ENCODE data around the gene OBSCN.

The OBSCN gene

DNA sequence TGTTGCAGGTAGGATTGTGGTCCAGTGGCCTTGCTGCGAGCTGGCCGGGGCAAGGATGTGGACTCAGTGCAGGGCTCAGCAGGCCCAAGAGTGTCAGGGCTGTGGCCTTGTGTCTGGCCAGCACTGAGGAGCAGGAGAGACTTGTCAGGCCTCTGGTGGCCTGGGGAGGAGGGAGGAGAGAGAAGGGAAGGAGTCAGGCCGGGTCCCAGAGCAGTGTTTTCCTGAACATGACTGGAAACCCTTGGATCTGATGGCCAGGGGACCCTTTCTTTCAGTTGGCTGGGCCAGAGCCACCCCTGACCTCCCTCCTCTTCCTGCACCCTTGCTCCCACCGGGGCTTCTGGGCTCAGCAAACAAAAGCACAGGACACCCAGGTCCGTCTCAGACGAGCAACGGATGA is 37.2 kb upstream of the OBSCN start:
- no peak for DNase-seq

DNA sequence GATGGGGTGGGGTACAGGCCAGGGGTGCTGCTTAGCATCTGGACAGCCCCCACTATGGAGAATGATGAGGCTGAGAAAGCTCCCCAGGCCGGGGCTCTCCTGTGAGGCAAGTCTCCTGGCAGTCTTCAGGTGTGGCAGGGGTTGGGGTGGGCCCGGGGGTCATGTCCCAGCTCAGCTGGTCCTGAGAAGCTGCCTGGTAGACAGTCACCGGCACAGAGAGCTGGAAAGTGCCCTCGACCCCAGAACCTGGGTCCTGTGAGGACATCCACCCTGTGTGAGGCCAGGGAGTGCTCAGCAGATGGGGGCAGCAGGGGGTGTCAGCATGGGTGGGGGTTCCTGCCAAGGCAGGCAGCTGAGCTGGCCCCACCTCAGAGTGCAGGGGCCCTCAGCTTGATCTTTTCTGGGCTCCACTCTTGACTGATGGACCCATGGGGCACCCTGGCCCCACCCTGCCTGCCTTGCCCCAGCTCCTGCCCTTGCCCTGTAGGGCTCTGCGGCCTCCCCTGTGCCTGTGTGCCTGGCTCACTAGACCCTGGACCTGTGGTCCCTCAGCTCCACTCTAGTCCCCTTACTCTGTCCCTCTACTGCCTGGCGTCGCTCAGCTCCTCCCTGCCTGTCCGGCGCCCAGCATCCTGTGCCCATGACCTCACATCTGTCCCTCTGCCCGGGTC is 36.5 kb upstream of the OBSCN start:
- no peak for DNase-seq

DNA sequence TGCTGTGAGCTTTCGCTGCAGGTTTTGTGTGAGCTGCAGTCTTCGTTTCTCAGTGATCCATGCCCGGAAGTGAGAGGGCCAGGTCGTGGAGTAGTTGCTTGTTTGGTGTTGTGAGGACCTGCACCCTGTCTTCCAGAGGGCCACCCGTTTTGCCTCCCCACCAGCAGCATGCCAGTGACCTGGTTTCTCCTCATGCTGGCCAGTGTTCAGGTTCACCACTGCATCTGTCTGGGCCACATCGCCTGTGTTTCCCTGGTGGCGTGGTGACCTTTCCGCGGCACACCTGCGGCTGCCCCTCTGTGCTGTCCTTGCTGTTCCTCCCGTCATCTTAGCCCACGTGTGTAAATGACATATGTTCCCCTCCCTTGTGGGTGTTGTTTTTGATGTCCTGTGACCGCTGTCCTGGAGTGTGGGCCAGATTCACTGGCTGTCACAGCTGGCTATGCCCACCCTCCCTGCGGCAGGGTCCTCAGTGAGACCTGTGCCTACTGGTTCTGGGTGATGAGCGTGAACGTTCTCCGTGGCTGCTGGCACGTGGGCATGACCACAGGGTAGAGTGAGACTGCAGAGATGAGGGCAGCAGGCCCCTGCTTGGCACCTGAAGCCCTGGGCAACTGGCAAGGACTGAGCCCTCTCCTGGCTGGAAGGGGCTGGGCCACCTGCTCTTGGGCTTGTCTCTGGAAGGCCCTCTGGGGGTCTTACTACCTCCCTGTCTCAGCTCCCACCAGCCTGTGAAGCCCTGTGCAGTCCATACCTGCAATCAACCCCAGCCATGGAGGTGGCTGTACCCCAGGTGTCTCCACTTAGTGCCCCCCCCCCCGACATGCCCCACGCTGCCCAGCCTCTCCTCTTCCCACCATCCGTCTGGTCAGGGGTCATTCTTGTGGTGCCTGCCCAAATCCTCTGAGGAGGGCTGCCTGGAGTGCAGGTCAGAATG is 35.0 kb upstream of the OBSCN start:
- no peak for DNase-seq

DNA sequence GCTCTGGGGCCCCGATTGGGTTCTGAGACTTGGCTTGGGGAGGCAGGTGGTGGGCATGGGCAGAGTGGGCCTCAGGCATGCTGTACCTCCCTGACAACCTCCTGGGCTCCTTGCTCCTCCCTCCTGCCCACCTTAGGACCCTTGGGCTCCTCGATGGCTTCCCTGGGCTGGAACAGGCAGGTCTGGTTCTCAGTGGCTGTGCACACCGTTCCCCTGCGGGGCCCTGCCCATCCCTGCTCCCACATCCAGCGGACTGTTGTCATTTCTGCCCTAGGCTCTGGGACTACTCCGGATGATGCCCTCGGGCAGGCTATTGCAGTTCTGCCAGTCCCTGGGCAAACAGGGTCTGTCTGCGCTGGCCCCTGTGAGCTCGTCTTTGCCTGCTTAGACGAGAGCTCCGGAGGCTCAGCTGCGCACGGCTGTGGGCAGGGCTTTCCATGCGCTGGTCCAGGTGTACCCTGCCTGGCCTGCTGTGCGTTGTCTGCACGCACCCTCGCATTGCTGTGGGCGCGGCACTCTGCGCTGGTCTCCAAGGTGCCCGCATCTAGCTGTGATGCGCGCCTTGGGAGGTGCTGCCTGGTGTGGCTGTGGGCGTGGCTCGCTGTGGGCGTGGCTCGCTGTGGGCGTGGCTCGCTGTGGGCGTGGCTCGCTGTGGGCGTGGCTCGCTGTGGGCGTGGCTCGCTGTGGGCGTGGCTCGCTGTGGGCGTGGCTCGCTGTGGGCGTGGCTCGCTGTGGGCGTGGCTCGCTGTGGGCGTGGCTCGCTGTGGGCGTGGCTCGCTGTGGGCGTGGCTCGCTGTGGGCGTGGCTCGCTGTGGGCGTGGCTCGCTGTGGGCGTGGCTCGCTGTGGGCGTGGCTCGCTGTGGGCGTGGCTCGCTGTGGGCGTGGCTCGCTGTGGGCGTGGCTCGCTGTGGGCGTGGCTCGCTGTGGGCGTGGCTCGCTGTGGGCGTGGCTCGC is 34.0 kb upstream of the OBSCN start:
- DNase-seq: peak; percentile 30

DNA sequence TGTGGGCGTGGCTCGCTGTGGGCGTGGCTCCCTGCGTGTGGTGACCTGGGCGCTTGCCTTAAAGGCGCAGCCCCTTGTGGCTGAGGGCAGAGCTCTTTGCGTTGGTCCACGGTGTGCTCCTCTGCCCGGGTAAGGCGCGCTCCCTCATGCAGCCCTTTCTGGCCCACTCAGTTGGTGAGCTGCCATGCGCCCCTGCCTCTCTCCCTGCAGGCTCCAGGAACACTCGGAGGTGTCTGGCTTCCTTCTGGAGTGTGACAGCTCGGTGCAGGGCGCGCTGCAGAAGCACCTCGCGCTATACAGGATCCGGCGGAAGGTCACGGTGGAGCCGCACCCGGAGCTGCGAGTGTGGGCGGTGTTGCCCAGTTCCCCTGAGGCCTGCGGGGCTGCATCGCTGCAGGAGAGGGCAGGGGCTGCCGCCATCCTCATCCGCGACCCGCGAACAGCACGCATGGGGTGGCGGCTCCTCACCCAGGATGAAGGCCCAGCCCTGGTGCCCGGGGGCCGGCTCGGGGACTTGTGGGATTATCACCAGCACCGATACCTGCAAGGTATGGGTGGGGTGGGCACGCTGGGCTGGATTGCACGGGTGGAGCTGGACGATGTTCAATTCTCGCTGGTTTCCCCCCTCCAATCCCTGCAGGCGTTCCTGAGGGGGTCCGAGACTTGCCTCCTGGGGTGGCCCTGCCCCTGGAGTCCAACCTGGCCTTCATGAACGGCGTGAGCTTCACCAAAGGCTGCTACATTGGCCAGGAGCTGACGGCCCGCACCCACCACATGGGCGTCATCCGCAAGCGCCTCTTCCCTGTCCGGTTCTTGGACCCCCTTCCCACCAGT is 33.1 kb upstream of the OBSCN start:
- peak; percentile 35 for DNase-seq

DNA sequence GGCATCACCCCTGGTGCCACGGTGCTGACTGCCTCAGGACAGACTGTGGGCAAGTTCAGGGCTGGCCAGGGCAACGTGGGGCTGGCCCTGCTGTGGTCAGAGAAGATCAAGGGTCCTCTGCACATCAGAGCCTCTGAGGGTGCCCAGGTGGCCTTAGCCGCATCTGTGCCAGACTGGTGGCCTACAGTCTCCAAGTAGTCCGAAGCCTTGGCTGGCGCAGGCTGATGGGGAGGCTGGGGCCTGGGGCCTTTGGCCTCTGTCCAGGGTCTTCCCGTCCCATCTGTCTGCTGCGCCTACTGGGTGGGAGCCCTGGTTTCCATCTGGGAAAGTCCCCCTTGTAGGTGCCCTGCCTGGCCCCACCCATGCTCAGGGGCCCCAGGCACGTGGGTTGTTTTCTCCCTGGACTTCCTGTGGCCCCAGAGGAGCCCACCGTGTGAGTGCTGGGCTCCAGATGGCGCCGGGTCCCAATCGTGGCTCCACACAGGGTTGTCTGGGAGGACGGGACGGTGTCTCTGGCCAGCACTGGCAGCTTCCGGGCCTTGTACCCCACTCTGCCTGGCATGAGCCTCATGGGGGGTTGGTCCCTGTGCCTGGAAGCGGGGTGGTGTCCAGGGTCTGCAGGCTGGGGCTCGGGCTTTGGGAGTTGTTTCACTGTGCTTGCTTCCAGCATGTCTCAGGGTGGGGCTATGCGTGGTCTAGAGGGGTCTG is 32.4 kb upstream of the OBSCN start:
- DNase-seq: no peak

DNA sequence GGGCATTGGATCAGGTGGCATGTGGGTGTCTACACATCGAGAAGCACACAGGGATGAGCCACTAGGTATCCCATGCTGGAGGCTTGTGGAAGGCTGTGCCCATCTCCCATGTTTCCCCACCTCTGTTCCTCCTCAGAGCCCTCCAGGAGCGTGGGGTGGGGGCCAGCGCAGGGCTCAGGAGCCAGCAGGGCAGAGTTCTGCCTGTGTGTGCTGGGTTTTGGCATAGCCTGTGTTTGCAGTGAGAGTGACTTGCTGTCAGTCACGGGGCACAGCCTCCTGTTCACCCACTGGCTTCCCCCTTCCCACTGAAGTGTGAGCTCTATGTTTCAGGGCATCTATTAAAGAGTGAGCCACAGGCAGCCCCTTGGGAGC is 31.8 kb upstream of the OBSCN start:
- no peak for DNase-seq

DNA sequence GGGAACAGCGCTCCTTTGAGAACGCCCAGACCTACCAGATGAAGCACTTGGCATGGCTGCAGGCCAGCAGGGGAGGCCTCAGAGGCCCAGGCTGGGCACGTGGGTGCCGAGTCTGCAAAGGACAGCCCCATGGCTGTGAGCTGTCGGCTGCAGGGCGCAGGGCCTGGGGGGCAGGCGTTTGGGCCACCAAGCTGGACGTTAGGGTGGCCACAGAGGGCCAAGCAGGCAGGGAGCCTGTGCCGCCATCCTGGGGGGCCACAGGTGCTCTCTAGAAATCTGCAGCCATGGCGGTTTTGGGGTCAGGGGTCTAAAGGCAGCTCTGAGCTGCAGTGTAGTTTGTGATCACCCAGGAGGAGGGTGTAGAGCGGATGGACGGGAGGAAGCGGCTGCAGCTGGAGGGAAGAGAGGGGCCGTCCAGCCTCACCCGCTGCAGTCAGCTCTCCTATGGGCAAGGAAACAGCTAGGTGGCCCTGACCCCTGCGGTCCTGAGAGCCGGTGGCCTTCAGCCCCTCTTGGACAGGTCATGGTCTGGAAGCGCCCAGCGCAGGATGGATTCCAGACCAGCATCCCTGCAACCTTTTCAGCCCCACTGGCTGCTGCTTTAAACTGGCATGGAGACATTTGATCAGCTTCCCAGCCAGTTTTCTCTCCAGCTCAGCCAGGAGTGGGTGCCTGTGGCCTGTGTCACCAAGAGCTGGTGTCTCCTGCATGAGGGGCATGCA is 31.2 kb upstream of the OBSCN start:
- no peak for DNase-seq

DNA sequence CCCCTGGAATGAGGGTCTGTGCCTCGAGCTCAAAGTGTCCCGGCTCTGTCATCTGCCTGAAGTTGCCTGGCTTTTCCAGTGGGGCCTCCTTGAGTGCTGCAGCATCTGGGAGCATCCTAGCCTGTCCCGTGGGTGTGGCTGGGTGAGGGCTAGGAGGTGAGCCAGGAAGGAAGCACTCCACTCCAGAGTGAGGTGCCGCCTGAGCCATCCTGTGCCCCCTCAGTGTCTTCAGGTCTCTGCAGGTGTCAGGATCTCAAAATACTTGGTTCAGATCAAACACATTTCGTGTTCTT is 30.7 kb upstream of the OBSCN start:
- no peak for DNase-seq

DNA sequence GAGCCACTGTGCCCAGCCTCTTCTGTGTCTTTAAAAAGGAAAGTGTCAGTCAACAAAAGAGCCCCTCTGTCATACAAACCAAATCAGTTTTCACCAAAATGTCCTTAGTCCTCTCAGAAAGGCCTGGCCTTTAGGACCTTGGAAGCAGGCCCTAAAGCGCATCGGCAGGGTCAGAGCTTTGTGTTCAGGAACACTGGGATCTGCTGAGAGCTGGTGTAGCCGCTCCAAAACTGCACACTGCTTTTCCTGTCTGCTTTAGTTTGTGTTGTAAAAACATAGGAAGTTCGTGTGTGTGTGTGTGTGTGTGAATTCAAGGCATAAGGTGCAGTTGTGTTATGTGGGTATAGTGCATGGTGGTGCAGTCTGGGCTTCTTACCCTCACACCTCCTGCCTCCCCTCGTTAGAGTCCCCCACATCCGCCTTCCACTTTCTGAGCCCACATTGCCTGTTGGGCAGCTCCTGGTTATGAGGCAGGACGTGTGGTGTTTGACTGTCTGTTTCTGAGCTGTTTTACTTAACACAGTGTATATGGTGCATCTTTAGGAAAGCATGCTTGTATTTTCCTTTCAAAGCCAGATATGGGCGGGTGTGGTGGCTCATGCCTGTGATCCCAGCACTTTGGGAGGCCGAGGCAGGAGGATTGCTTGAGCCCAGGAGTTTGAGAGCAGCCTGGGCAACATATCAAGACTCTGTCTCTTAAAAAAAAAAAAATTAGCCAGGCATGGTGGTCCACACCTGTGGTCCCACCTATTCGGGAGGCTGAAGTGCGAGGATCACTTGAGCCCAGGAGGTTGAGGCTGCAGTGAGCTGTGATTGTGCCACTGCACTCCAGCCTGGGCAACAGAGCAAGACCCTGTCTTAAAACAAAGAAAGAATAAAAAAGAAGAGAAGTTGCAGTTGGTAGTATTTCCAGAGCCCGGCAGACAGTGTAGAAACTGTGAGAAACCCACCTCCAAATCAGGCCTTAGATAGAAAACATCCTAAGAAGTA is 29.8 kb upstream of the OBSCN start:
- DNase-seq: no peak

DNA sequence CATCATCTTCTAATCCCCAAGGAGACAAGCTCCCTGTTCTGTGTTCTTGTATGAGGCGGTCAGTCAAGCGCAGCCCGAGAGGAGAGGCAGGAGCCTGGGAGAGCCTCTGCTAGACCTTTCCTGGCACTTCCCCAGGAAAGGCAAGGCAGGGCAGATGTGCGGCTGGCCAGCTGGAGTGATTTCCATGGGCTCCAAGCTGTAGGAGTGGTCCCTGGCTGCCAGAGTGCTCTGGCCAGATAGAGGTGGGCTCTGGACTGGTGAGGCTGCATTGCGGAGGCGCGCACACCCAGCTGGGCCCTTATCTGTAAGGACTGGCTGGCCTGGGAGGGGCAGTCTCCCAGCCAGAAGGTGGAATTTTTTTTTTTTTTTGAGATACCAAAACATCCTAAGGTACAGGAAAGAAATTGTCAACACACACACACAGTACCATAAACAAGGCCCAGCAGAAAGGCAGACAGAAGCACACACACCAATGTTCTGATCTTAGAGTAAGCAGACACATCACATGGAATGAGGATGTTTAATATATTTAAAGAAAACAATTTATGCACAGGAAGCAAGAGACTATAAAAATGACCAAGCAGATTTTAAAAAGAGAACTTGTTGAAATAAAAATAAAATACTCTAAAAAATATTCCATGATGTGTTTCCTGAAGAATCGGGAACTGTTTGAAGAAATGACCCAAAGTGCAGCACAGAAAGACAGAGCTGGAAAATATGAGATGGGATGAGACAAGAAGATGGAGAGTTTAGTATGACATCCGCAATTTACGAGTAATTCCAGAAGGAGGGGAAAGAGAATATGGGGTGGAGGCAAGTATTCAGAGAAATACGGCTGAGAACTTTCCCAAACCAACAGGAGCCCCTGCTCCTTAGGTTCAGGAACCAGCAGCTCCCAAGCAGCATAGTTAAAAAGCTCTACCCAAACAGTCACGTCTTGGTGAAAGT is 28.8 kb upstream of the OBSCN start:
- no peak for DNase-seq

DNA sequence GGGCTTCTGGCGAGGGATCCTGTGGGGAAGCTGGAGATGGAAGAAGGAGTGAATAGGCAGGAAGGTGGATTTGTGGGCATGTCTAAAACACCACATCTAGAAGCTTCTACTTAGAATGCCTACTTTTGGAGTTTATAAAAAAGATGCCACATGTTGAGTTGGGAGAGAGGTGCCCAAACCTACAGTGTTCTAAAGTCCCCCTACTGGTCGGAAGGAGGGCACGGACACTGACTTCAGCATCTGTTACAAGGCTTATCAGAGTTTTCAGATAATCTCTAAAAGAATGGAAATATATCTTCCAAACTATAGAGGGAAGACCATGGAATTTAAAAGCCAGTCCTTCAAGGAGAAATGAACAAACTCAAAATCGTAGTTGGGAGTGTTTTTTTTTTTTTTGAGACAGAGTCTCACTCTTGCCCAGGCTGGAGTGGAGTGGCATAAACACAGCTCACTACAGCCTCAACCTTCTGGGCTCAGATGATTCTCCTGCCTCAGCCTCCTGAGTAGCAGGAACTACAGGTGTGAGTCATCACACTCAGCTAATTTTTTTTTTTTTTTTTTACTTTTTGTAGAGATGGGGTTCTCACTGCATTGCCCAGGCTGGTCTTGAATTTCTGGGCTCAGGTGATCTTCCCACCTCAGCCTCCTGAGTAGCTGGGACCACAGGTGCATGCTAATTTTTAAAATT is 27.4 kb upstream of the OBSCN start:
- no peak for DNase-seq

DNA sequence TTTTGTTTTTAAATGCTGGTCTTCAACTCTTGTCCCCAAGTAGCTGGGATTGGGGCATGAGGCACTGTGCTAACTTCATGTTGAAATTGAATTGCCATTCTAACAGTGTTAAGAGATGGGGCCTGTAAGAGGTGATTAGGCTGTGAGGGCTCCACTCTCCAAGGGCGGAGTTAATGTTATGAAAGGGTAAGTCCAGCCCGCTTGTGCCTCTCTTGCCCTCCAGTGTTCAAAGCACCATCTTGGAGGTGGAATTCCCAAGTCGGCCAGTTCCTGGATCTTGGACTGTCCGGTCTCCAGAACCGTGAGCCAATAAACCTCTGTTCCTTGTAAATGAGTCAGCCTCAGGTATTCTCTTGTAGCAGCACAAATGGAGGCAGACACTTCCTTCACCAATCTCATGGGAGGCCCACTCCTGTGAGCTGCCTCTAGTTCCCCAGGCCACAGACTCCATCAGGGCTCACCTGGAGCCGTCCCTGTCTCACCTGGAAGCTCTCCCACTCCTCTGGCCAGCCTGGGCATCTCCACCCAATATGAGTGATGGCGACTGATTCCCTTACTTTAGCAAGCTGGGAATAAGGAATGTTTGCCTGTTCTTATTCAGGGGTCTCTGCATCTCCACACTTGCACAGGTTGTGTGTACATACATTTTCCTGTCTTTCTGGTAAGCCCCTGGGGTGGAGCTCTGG is 26.7 kb upstream of the OBSCN start:
- DNase-seq: no peak

DNA sequence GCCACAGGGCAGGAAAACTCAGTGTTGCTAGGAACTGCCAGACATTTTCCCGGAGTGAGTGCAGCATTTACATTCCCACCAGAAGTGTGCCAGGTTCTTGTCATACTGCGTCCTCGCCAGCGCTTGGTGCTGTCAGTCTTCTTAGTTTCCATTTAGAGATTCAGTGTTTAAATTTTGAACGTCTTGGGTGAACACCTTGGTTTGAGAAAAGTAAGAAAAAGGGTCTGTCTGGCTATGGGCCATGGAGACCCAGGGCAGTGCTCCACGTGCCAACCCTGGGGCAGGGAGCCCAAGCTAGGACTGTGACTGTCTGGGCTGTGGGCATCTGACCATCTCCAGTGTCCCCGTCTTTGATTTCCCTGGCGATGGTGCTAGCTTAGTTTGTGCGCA is 26.2 kb upstream of the OBSCN start:
- no peak for DNase-seq

DNA sequence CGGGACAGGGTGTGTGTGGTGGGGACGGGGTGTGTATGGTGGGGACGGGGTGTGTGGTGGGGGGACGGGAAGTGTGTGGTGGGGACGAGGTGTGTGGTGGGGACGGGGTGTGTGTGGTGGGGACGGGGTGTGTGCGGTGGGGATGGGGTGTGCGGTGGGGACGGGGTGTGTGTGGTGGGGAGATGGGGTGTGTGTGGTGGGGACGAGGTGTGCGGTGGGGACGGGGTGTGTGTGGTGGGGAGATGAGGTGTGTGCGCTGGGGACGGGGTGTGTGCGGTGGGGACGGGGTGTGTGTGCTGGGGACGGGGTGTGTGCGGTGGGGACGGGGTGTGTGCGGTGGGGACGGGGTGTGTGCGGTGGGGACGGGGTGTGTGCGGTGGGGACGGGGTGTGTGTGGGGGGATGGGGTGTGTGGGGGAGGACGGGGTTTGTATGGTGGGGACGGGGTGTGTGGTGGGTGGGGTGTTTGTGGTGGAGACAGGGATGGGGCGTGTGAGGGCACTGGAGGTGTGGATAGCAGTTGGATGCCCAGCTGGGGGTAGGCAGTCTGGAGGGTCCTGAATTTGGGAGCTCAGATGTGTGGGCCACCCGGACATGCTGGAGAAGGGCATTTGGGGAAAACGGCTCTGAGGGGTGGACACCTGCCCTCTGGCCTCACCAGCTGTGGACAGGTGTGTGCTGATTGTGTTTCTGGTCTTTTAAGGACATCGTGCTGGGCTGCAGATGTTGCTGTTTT is 25.4 kb upstream of the OBSCN start:
- no peak for DNase-seq

DNA sequence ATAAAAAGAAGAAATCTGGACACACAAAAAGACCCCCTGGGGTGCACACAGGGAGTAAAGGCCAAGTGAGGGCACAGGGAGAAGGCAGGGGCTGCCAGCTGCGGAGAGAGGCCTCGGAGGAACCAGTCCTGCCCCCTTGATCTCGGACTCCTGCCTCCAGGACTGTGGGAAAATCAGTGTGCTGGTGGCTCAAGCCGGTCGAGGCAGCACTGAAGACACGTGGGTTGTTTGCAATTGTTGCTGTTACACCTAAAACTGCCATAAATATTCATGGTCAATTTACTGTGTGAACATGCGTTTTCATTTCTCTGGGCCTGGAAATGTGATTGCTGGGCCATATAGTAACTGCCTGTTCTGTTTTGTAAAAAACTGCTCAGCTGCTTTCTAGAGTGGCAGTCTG is 23.7 kb upstream of the OBSCN start:
- DNase-seq: no peak

DNA sequence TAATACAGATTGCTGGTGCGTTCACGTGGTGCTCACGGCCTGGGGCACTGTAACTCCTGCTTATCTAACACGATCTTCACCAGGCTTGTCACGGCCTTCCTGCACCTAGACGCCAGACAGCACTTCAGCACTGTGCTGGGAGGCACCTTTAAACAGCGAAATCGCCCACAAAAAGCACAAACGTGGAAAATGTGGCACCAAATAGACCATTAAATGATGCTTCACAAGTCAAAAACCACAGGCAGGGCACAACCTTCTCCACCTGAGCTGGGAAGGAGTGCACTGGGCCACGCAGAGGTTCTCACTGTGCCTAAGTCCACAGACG is 22.2 kb upstream of the OBSCN start:
- no peak for DNase-seq

All from activated gamma-delta T cell (primary cell).